AG08395 (cell line): ENCODE results near the gene PTCD3.

Experiments
- DNase-seq: peaks from one replicate; pipeline ENCODE4 v3.0.0; 2012; ENCODE audit warnings: mixed read lengths, low spot score

The PTCD3 gene

DNA sequence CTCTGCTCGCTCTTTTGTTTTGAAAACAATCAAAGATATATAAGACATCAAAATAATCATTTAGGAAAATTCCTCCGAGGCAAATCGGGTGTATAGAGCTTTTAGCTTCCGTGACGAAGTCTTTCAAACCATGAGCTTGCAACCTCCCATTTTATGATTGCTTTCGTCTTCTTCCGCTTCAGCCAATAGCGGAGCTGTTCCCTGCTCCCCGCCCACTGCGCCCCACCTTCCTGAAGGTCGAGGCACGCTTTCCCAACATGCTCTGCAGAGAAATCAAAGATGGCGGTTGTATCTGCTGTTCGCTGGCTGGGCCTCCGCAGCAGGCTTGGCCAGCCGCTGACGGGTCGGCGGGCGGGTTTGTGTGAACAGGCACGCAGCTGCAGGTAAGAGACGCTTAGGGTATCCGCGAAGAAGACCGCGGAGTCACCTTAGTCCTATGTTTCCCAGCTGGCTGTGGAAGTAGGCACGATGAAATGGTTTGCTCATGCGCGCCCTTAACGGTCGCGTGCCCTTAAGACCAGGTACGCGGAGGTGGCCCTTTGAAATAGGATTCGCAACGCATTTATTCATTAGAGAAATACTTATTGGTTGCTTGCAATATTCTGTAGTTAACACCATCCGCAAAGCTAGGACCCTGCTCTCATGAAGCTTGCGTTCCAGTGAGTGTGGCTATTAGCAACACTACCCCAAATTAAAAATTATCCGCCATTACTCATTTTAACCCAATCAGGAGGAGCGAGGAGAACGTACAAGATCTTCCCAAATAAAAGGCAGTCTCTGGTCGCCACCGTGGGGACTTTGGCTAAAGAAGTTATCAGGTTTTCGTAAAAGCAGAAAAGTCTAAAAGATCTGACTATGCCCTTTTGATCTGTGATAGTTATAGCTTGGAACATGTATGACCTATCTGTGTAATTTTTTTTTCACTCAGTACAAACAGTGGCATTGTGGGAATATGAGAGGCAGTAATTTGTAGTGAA, at the start of gene PTCD3:
PTCD3 (plus strand) TSS at position 267 of the 977 bp plus-strand sequence; CDS start at position 280, 13 bp downstream.
- DNase-seq = peak; percentile 95

GRCh38 chr2:86056590-86057331, 49.3 kb upstream of the PTCD3 start:
- DNase-seq = no peak

- DNase-seq = peak; percentile 30
Measured at GRCh38 chr2:86062043-86062442, 44.0 kb upstream of the PTCD3 start.

- DNase-seq = peak; percentile 28
Measured at GRCh38 chr2:86064006-86064405, 42.0 kb upstream of the PTCD3 start.

DNA sequence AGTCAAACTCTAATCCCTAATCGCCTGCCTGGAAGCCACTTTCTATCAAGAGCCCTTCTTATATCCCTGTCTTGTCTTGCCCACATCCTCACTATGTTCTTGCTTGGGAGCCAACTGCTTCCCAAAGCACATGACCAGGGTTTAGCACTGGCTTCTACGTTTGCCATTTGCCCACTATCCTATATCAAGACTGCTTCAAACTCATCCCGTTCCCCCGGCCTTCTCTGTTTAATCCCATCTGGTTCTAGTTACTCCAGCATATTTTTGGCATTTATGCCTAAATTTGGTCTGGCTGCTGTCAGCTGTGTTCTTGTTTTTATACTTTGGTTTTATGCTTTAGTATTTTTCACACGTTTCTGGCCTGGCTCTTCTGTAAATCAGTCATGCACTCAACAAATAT, 40.5 kb upstream of the PTCD3 start:
- peak; percentile 65 for DNase-seq

DNA sequence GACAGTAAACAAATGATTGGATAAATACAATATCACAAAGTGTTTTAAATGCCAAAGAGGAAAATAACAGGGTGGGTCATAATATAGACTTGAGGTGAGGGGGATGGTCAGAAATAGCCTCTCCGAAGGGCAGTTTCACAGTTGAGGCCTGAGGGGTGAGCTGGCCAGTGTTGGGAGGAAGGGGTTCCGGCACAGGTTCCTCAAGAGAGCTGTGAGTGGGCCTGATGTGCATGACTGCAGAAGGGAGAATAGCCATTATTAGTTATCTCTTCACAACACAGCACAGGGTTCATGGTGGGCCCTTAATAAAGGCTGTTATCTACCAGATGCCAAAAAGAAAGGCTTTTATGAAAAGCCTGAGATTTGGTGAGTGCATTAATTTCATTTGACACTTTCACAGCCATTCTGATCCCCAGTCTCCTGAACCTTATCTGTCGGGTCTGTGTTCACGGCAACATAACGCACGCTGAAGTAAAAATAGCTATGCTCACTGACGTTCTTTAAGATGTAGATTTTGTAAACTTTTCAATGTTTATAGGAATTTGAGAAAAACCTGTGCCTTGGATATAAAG, 39.9 kb upstream of the PTCD3 start:
- DNase-seq = no peak

DNA sequence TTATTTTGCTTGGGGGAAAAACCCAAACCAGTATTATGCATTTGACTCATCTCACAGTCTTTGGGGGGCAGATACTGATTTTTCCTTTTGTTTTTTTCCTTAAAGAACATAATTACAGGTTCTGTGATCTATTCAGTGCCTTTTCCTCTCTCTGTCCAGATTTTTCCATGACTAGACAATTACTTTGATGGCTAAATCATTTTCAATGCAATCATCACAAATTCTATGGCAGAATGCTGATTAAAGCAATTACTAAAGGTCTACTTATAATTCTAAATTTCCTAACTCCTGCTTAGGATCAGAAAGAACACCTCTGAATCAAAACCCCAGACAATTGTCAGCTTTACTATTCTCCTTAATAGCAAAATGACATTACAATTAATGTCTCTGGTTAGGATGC, 39.1 kb upstream of the PTCD3 start:
- no peak for DNase-seq

DNA sequence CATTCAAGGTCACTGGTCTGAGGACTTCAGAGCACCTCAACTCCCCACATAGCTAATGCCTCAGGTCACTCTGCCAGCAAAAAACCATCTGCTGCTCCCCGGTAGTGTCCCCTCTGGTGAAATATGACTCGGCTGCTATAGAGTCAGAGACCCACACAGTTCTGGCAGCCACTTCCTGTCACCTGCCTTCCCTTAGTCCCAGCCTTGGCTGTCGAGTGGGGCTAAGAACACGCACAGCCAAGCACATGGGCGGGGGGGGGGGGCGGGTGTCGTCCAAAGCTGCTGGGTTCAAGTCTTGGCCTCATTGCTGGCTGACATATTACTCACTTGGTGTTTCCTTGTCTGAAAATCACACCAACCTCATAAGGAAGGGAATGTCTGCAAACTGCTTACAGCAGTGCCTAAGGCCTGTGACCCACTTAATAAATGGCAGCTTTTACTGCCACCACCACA, 37.9 kb upstream of the PTCD3 start:
- DNase-seq = peak; percentile 40

GRCh38 chr2:86068648-86069047, 37.4 kb upstream of the PTCD3 start:
- no peak for DNase-seq

GRCh38 chr2:86069091-86069685, 36.8 kb upstream of the PTCD3 start:
- DNase-seq = no peak

GRCh38 chr2:86069783-86070339, 36.2 kb upstream of the PTCD3 start:
- no peak for DNase-seq

GRCh38 chr2:86070868-86071267, 35.2 kb upstream of the PTCD3 start:
- DNase-seq = no peak

DNA sequence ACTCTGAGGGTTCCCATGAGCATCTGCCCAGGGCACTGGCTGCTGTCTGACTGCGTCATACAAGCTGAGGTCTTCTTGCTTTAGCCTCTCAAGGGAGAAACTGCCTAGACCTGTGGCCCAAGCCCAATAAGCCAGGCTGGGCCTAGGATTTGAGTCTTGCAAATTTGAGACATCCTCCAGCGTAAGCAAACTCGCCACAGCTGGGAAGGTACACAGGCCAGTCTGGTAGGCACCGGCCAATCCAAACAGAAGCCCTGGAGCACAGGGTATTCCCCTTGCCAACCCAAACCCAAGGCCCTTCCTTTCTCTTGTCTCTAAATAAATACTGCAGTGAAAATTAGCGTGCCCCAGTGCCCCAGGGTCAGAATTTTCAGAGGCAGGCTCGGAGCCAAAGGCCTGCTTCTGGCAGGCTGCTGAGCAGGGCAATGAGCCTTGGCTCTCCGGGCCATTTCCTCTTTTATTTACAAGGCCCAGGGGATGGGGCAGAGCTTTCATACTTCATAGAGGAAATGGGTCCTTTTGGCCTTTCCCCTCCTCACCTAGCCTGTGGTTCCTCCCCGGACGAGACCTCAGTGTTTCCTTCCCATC, 33.7 kb upstream of the PTCD3 start:
- DNase-seq = peak; percentile 33

DNA sequence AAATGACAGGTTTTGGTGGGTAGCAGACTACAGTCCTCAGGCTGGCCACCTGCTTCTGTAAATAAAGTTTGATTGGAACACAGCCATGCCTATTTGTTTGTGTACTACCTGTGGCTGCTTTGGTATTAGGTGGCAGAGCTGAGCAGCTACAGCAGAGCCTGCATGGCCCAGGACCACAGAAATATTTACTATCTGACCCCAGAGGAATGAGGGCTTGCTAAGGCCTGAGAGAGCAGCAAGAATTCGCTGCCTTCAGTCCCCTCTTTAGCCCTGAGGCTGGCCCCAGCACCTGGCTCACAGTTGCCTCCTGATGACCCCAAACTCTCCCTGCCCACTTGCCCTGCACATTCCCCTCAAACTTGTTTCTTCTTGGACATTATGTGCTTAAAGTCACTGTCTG, 32.8 kb upstream of the PTCD3 start:
- no peak for DNase-seq

DNA sequence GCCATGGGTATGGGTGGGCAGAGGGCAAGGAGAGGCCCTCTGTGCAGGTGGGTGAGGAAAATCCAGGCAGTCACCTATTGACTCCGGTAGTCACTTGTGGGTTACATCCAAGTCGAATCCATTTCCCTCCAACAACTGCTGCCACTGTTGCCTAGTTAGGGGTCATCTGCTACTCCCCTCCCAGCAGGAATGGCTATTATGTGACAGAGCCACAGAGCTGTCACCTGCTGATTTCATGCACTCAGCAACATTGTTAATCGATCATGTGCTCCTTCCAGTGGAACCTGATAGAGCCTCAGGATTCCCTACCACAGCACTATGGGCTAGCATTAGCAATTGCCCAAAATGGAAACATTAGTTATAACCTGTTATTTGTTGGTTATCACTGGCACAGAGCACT, 31.8 kb upstream of the PTCD3 start:
- DNase-seq = no peak

DNA sequence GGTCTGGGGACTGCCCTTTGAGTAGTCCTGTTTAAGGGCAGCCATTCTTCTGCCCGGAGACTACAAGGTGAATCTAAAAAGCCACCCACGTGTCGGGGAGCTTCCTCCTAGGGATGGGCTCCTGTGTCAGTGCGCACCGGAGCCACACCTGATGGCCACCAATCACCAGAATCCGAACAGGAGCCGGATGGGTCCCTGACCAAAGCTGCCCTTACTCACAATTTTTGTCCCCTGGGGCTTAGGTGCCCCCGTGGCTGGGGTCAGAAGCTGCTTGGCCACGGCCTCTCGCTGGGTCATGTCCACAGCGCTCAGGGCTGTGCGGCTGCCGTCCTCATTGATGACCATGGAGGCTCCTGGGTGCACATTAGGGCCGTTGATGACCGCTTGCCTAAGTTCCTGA, 31.2 kb upstream of the PTCD3 start:
- DNase-seq = no peak

DNA sequence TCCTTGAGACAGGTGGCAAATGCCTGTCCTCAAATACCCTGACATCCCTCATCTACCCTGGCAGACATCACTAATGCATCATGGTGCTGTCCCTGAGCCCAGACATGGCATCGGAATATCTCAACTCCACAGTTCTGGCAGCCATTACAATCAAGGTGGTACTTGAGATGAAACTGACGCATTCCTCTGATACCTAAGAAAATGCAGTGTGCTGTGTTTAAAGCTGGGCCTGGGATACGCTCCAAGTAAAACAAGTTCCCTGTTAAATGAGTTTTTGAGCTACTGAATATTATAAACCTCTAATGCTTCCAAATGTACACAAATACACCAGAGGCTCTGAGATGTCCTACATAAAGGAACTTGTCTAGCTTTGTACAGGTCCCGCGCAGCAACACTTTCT, 30.1 kb upstream of the PTCD3 start:
- no peak for DNase-seq

DNA sequence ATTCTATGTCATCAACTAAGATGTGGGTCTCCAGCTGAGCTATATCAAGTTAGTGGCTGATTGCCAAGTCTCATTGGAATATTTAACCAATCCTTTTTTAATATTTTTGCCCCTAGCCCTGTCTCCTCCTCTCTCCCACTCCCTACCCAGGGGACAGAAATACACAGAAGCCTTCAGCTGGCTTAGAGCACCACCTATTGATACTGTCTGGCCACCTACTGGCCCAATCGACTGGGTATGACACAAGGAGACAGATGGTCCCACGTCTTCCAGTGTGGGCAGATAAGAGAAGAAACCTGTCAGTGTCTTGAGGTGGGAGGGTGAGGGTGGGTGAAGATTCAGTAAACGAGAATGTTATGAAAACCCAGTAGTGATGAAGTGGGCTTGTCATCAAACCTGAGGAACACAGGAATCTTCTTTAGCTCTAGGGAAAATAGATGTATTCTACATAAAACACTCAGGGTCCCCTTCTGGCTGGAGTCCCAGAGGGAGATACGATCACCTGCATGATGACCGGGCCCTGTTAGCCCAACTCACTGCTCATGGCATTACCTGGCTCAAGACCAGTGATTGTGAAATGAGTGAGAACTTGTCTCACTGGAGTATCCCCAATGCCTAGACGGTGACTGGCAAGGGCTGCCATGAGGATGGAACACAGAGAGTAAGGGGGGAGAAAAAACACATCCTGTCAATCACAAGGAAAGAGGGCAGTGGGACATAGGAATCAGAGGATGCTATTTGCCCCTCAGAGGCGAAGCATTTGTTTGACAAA, 27.1 kb upstream of the PTCD3 start:
- DNase-seq = peak; percentile 58

DNA sequence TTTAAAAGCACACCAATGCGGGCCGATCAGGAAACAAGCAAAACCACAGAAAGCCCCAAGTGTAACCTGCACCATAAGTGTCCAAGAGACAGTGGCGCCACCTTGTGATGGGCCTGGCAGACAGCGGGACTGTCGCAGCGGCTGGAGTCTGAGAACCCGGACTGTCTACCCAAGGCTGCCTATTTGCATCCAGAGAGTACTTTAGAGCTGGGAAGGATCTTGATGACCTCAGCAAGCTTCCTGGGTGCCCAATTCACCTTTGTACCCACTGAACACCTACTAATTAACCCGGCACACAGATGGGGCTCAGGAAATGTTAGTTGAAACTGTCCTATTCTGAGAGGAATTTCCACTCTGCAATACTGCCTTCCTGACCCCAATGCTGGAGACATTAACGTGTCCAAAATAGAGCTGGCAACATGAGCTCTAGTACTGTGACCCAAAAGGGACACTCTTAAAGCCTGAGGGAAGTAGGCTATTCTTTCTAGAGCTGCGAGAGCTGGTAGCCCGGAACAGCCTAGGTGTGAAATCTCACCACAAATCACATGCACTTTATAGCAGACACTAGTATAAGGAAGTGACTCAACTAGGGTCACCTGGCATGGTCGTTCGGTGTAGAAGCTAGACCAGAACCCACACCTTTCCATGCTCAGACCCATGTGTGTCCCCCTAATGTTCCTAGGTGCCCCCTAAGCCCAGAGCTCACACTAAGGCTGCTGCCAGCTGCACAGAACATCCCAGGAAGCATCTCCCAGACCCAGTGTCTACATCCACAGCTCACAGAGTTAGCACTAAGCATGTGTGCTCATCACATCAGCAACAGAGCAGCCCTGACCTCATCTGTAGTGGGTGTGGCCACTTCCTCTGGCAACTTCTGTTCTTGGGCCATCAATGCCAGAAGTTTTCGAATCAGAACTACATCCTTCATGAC, 25.8 kb upstream of the PTCD3 start:
- peak; percentile 75 for DNase-seq

DNA sequence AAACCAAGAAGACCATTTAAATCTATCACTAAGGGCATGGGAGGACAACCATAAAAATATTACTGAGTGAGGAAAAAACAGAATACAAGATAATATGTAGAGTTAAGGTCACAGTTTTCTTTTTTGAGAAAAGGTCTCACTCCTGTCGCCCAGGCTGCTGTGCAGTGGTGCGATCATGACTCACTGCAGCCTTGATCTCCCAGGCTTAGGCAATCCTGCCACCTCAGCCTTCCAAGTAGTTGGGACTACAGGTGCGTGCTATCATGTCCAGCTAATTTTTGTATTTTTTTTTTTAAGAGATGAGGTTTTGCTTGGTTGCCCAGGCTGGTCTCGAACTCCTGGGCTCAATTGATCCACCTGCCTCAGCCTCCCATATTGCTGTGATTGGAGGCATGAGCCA, 24.3 kb upstream of the PTCD3 start:
- DNase-seq = no peak
